Stimulated activated CD4-positive, alpha-beta T cell treated with anti-CD3 and anti-CD28 coated beads, Interleukin-15, amount 100 ng/mL, for 24 hours (primary cell): ENCODE results near the gene B4GALT6.

Experiments used
- DNase-seq: peaks from one replicate; pipeline ENCODE4 v3.0.0-alpha.2; 2020

Gene B4GALT6

DNA sequence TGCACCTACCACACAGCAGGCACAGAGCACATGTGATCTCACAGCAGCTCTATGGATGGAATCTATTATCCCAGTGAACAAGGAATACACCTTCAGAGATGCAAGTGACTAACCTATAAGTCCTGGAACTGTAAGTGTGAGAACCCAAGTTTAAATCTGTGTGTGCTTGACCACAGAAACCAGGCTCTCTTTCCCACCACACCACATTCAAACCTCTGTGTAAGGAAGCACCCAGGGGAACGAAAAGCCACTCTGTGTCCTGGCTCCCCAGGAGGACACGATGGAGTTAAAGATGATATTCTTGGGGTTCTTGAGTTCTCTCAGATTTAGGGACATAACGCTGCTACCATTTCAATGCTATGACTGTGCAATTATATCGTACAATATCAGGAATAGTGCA, 53.8 kb downstream of the B4GALT6 start:
- no peak for DNase-seq

DNA sequence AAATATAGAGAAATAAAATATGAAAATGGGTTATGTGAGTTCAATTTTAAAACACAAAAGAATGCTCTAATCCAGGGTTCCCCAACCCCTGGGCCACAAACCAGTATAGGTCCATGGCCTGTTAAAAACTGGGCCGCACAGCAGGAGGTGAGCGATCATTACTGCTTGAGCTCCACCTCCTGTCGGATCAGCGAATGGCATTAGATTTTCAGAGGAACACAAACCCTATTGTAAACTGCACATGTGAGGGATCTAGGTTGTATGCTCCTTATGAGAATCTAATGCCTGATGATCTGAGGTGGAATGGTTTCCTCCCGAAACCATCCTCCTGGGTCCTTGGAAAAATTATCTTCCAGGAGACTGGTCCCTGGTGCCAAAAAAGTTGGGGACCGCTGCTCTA, 58.0 kb downstream of the B4GALT6 start:
- no peak for DNase-seq

GRCh38 chr18:31624892-31625640, 59.3 kb downstream of the B4GALT6 start:
- no peak for DNase-seq

DNA sequence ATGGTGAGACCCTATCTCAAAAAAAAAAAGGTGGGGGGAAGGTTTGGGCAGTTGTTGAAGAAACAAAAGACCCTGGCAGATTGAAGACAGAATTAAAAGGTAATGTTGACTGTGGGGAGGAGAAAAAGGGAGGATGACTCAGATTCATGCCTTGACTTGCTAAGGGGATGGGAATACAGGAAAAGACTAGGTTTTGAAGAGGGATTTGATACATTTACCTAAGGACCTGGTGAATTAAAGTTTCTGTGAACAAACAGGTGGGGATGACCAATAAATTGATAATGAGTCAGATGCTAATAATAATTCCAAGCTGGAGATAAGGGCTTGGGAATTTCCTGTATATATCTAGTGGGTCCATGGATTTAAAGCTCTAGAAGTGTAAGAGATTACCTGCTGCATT, 65.1 kb downstream of the B4GALT6 start:
- DNase-seq, result no peak

- no peak for DNase-seq
These were observed 65.6 kb downstream of the B4GALT6 start for GRCh38 chr18:31618801-31619200.

DNA sequence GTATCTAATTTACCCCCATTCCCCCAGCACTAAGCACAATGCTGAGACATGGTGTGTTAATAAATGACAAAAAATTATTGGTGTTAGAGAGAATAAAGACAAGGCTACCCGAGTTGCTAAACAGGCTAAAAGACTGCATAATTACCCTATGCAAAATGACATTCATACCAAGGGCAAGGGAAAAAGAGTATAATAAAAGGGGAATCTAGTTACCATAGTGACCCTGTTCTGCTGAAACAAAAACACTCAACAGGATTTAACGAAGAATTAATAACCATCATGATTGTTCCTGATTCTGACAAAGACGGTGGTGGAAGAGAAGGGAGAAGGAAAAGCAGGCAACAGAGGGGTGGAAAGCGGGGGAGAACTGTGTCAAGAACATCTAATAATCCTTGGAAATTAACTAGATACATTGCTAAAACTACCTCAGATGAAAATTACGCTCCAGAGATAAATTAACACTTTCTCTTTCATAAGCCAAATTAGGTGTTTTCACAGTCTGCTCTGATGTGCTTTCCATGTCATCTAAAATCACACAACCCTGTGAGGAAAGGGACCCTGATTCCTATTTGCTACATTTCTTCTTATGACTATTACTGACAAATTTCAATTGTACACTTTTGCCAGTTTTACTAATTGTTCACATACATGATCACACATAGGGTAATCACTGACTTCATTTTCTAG, 67.2 kb downstream of the B4GALT6 start:
- no peak for DNase-seq

DNA sequence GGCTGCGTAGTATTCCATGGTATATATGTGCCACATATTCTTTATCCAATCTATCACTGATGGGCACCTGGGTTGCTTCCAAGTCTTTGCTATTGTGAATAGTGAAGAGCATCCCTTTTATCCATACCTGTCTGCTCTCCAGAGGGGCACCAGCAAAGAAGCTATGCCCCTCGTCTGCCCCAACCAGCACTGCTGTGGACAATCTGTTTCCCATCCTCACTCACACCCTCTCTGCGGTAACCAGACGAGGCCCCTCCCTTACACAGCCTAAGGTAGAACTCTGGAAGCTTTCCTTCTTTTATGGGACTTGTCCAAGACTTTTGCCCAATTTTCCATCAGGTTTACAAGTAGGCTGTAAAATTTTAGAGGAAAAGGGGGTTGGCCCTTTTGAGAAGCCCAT, 67.8 kb downstream of the B4GALT6 start:
- DNase-seq, result no peak

GRCh38 chr18:31614044-31614443, 70.3 kb downstream of the B4GALT6 start:
- DNase-seq, result no peak

DNA sequence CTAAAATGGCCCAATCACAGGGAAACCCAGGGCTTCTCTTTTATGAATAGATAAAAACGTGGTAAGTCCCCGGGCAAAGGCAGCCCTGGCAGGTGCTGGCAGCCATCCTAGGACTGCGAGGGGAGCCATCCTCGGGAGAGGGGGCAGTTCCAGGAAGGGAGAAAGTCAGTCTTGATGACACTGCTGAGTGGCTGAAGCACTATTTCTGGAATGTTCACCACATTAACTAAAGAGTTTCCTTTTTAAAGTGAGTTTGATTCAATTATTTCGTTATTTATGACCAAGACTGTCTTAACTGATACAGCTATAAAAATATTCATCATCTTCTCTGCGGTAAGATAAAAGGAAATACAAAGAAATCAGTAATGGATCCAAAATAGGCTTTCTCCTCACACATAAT, 72.3 kb downstream of the B4GALT6 start:
- no peak for DNase-seq

DNA sequence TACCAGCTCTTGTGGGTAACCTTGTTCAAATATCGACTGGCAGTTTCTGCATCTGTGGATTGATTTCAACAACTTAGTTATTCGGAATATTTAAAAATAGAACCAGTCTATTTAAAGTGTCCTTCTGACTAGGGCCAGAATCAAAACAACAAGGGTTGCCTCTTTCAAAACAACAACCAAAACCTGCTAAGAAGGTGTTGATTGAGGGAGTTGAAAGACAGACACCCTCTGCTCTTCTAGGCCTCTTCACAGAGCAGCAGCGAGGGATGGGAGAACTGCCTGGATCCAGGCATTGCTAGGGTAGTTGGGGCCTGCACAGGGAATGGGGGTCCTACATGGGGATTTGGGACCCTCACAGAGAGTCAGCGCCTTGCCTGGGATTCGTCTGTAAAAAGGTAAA, 72.9 kb downstream of the B4GALT6 start:
- DNase-seq, result no peak

GRCh38 chr18:31610286-31611205, 73.8 kb downstream of the B4GALT6 start:
- DNase-seq, result no peak

DNA sequence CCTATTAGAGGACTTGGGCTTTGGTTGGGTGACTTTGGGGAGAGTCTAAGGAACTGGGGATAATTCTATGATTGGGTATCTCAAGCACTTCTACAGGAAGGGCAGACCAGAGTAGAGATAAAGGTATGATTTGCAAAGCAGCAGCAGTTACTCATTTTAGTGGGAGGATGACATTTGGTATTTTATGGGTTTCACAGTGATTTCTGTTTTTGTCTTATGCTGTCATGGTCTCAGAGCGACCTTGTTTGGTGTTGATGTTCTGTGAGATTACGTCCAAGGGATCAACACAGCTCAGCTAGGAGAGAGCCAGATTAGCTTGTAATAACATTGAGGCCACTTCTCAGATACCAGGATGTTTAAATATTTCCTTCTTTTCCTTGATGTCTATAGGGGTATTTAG, 74.5 kb downstream of the B4GALT6 start:
- DNase-seq, result no peak

DNA sequence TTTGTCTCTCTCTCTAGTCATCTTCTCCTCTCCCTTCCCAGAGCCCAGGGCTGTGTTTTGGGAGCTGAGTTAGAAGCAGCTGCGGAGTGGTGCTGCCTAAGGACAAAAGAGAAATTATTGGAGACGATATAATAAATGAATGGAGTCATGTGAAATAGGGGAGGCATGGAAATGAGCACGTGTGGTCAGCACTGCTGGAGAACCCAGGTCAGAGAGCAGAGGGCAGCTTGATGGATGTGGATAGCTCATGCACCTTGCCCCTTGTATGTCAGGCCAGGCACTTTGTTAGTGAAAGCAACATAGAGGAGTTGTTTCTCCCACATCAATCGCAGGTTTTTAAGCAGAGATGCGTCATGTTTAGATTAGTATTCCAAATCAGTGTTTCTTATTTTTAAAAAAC, 77.0 kb downstream of the B4GALT6 start:
- no peak for DNase-seq

DNA sequence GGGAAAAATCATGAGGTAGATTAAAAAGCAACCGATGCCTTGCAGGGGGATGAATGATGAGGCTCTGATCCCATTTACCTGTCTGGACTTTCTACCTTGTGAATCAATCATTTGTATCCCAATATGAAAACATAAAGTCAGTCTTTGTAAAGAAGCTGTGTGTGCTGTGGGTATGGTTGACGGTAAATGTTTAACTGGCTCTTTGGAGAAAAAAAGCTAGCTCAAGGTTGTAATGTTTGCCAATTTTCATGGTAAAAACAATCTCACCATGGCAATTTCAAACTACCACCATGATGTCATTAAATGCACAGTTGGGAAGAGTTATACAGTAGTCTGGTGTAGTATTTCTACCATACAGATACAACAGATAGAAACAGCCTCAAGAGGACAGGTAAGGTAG, 78.1 kb downstream of the B4GALT6 start:
- no peak for DNase-seq

DNA sequence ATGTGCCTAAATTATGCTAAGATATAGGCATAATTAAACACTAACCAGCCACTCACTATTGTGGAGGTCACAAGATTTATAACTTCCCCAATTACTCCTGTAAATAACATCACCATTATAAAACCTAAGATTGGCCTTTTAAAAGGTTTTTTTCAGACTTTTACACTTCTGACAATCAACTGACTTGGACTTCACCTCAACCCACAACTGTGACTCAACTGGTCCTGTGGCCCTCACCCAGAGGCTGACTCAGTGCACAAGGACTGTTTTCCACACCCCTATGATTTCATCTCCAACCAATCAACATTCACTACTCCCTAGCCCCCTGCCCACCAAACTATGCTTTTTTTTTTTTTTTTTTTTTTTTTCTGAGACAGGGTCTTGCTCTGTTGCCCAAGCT, 81.1 kb downstream of the B4GALT6 start:
- DNase-seq, result peak; percentile 10

DNA sequence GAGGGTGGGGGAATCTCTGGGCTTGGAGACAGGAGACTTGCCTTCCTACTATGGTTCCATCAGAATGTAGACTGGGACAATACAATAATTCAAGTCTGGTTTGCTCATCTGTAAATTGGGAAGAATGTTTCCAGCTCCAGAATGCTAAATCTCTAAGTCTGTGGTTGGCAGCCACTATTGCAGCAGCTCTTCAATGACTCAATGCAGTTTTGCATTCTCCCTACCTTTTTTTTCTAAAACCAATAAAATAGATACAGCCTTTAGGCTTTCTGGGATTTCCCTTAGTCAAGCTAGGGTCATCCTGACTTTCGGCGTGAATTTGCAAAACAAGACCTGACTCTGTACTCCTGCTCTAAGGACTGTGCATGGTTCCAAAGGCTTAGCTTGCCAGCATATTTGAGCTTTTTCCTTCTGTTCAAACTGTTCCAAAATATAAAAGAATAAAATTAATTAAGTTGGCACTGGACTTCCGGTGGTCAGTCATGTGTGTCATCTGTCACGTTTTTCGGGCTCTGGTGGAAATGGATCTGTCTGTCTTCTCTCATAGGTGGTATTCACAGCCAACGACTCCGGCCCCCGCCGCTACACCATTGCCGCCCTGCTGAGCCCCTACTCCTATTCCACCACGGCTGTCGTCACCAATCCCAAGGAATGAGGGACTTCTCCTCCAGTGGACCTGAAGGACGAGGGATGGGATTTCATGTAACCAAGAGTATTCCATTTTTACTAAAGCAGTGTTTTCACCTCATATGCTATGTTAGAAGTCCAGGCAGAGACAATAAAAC, 86.2 kb downstream of the B4GALT6 start:
- DNase-seq, result no peak

DNA sequence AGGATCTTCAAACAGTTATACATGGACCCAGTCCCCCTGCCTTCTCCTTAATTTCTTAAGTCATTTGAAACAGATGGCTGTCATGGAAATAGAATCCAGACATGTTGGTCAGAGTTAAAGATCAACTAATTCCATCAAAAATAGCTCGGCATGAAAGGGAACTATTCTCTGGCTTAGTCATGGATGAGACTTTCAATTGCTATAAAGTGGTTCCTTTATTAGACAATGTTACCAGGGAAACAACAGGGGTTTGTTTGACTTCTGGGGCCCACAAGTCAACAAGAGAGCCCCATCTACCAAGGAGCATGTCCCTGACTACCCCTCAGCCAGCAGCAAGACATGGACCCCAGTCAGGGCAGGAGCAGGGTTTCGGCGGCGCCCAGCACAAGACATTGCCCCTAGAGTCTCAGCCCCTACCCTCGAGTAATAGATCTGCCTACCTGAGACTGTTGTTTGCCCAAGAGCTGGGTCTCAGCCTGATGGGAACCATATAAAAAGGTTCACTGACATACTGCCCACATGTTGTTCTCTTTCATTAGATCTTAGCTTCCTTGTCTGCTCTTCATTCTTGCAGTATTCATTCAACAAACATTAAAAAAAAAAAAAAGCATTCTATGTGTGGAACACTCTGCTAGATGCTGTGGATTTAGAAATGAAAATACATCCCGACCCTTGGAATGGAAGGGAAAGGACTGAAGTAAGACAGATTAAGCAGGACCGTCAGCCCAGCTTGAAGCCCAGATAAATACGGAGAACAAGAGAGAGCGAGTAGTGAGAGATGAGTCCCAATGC, 88.1 kb downstream of the B4GALT6 start:
- DNase-seq, result no peak

DNA sequence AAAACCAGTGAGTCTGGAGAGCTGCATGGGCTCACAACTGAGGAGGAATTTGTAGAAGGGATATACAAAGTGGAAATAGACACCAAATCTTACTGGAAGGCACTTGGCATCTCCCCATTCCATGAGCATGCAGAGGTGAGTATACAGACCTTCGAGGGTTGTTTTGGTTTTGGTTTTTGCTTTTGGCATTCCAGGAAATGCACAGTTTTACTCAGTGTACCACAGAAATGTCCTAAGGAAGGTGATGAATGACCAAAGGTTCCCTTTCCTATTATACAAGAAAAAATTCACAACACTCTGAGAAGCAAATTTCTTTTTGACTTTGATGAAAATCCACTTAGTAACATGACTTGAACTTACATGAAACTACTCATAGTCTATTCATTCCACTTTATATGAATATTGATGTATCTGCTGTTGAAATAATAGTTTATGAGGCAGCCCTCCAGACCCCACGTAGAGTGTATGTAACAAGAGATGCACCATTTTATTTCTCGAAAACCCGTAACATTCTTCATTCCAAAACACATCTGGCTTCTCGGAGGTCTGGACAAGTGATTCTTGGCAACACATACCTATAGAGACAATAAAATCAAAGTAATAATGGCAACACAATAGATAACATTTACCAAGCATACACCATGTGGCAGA, 89.1 kb downstream of the B4GALT6 start:
- no peak for DNase-seq

DNA sequence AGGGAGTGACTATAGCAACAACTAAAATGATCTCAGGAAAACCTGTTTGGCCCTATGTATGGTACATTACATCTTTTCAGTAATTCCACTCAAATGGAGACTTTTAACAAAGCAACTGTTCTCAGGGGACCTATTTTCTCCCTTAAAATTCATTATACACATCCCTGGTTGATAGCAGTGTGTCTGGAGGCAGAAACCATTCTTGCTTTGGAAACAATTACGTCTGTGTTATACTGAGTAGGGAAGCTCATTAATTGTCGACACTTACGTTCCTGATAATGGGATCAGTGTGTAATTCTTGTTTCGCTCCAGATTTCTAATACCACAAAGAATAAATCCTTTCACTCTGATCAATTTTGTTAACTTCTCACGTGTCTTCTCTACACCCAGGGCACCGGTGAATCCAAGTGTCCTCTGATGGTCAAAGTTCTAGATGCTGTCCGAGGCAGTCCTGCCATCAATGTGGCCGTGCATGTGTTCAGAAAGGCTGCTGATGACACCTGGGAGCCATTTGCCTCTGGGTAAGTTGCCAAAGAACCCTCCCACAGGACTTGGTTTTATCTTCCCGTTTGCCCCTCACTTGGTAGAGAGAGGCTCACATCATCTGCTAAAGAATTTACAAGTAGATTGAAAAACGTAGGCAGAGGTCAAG, 91.7 kb downstream of the B4GALT6 start:
- DNase-seq, result no peak

GRCh38 chr18:31591628-31592027, 92.8 kb downstream of the B4GALT6 start, which contains the start of gene TTR:
TTR (plus strand) TSS chr18:31591877; CDS start chr18:31591903, 26 bp downstream.
- DNase-seq, result no peak

- no peak for DNase-seq
These were observed 93.3 kb downstream of the B4GALT6 start for GRCh38 chr18:31591113-31591512.
